IMR-90 (cell line): ENCODE data around the gene PTGDR. TPM values are rescaled to one million over a fixed set of nuclear protein-coding genes. Genes with fewer than 3 reads are reported as not detected.

Experiments used
- ATAC-seq: fragments of 200-7000 bp; cut with Tn5 transposase; 2 replicates; pipeline ENCODE4 v1.9.1; 2020; ENCODE audit warnings: low read depth, mild to moderate bottlenecking, moderate library complexity
- BruUV-seq: library from RNA; stranded (reverse); fragments of 400-500 nt; replicated peaks from 2 replicates; lab custom pipeline; 2021; lab: Mats Ljungman, UMichigan
- CTCF ChIA-PET: fragments of 300-600 bp; formaldehyde crosslinking; extraction: SDS; loops from one replicate; lab custom pipeline; 2021; ENCODE audit warnings: antibody characterized with exemption; lab: Yijun Ruan, JAX
- POLR2A ChIA-PET: fragments of 300-600 bp; sonication (Branson Sonifier 250); formaldehyde crosslinking; loops from one replicate; lab custom pipeline; 2022; ENCODE audit warnings: antibody characterized with exemption; ENCODE audit not compliant: unreplicated experiment; lab: Charles Lee
- DNase-seq: peaks from one replicate; pipeline ENCODE4 v3.0.0; 2013
- H2AFZ ChIP-seq: replicated peaks from 2 replicates; pipeline ENCODE3; 2013; ENCODE audit warnings: low read length, mild to moderate bottlenecking; ENCODE audit not compliant: poor library complexity
- H2AK5ac ChIP-seq: 2 replicates; pipeline ENCODE4 v1.6.1; 2013; ENCODE audit warnings: low read depth, low read length, inconsistent platforms
- H2AK9ac ChIP-seq: replicated peaks from 2 replicates; pipeline ENCODE3; 2013; ENCODE audit warnings: mild to moderate bottlenecking, low read depth, low read length, moderate library complexity; ENCODE audit not compliant: poor library complexity
- H2BK120ac ChIP-seq: 2 replicates; pipeline ENCODE4 v1.6.1; 2013; ENCODE audit warnings: low read depth, low read length, inconsistent platforms
- H2BK15ac ChIP-seq: 3 replicates; pipeline ENCODE4 v1.6.1; 2013; ENCODE audit warnings: low read depth, low read length, inconsistent platforms
- H2BK20ac ChIP-seq: 2 replicates; pipeline ENCODE4 v1.6.1; 2013; ENCODE audit warnings: low read depth, mild to moderate bottlenecking, inconsistent platforms, low read length, moderate library complexity
- H2BK5ac ChIP-seq: 2 replicates; pipeline ENCODE4 v1.6.1; 2013; ENCODE audit warnings: mild to moderate bottlenecking, low read depth, low read length, inconsistent platforms; ENCODE audit not compliant: poor library complexity, severe bottlenecking
- H3K14ac ChIP-seq: replicated peaks from 2 replicates; pipeline ENCODE4 v1.6.1; 2013; ENCODE audit warnings: low read depth, low read length, inconsistent platforms
- H3K18ac ChIP-seq: 2 replicates; pipeline ENCODE4 v1.6.1; 2013; ENCODE audit warnings: low read depth, low read length, control low read depth
- H3K23ac ChIP-seq: 2 replicates; pipeline ENCODE4 v1.6.1; 2013; ENCODE audit warnings: low read depth, low read length, inconsistent platforms
- H3K27ac ChIP-seq: 2 replicates; pipeline ENCODE4 v1.5.1; 2013; ENCODE audit warnings: mild to moderate bottlenecking, control low read depth, low read length; ENCODE audit not compliant: insufficient read depth
- H3K27me3 ChIP-seq: 2 replicates; pipeline ENCODE4 v1.6.1; 2013; ENCODE audit warnings: low read length; ENCODE audit not compliant: control insufficient read depth, insufficient read depth
- H3K36me3 ChIP-seq: 2 replicates; pipeline ENCODE4 v1.6.1; 2013; ENCODE audit warnings: low read length, mixed read lengths; ENCODE audit not compliant: control insufficient read depth, insufficient read depth
- H3K4ac ChIP-seq: 2 replicates; pipeline ENCODE4 v1.6.1; 2013; ENCODE audit warnings: low read depth, low read length, inconsistent platforms
- H3K4me1 ChIP-seq: 2 replicates; pipeline ENCODE4 v1.6.1; 2013; ENCODE audit warnings: low read length, mixed read lengths; ENCODE audit not compliant: control insufficient read depth, insufficient read depth
- H3K4me2 ChIP-seq: 2 replicates; pipeline ENCODE4 v1.6.1; 2013; ENCODE audit warnings: low read depth, mild to moderate bottlenecking, control low read depth, low read length, moderate library complexity
- H3K4me3 ChIP-seq: 2 replicates; pipeline ENCODE4 v1.5.1; 2013; ENCODE audit warnings: low read depth, mild to moderate bottlenecking, control low read depth, low read length, moderate library complexity; ENCODE audit not compliant: insufficient read depth
- H3K56ac ChIP-seq: 2 replicates; pipeline ENCODE4 v1.6.1; 2013; ENCODE audit warnings: low read length, inconsistent platforms; ENCODE audit not compliant: insufficient read depth; ENCODE audit errors: extremely low read depth
- H3K79me1 ChIP-seq, 2 experiments: 2 replicates each; pipeline ENCODE4 v1.6.1; 2013; ENCODE audit warnings: low read length in 2 of 2, inconsistent platforms in 1 of 2, low read depth in 1 of 2
- H3K9ac ChIP-seq: 2 replicates; pipeline ENCODE4 v1.6.1; 2013; ENCODE audit warnings: low read depth, low read length, control low read depth
- H3K9me1 ChIP-seq: 2 replicates; pipeline ENCODE4 v1.6.1; 2013; ENCODE audit warnings: low read length, inconsistent platforms; ENCODE audit not compliant: insufficient read depth
- H3K9me3 ChIP-seq: 2 replicates; pipeline ENCODE4 v1.6.1; 2013; ENCODE audit warnings: low read length; ENCODE audit not compliant: control insufficient read depth, insufficient read depth
- H4K20me1 ChIP-seq: 2 replicates; pipeline ENCODE4 v1.6.1; 2013; ENCODE audit warnings: low read length, inconsistent platforms; ENCODE audit not compliant: insufficient read depth
- H4K5ac ChIP-seq: 2 replicates; pipeline ENCODE4 v1.6.1; 2013; ENCODE audit warnings: mild to moderate bottlenecking, low read depth, low read length, control low read depth
- H4K8ac ChIP-seq, 2 experiments: 2 replicates each; pipeline ENCODE4 v1.6.1; 2013; ENCODE audit warnings: low read depth in 2 of 2, low read length in 2 of 2, control low read depth in 1 of 2, inconsistent platforms in 1 of 2
- H4K91ac ChIP-seq: 2 replicates; pipeline ENCODE4 v1.6.1; 2013; ENCODE audit warnings: low read depth, low read length, inconsistent platforms; ENCODE audit not compliant: insufficient read depth
- BHLHE40 ChIP-seq: fragments of 150-350 bp; IDR thresholded peaks from 2 replicates; pipeline ENCODE4 v1.6.1; 2016; ENCODE audit warnings: mild to moderate bottlenecking, low read depth, low read length
- CEBPB ChIP-seq: IDR thresholded peaks from 2 replicates; pipeline ENCODE4 v1.6.1; 2012; ENCODE audit warnings: low read depth, low read length, improper control_type of control experiment
- CHD1 ChIP-seq: IDR thresholded peaks from 2 replicates; pipeline ENCODE4 v1.6.1; 2012; ENCODE audit warnings: low read depth, low read length, improper control_type of control experiment
- FOS ChIP-seq: fragments of 150-350 bp; IDR thresholded peaks from 2 replicates; pipeline ENCODE4 v1.6.1; 2016; ENCODE audit warnings: low read depth, low read length
- MAFK ChIP-seq: IDR thresholded peaks from 2 replicates; pipeline ENCODE4 v1.6.1; 2012; ENCODE audit warnings: low read depth, low read length, improper control_type of control experiment
- MAZ ChIP-seq: IDR thresholded peaks from 2 replicates; pipeline ENCODE4 v1.6.1; 2012; ENCODE audit warnings: low read depth, mild to moderate bottlenecking, low read length, improper control_type of control experiment, moderate library complexity, borderline replicate concordance
- MXI1 ChIP-seq: IDR thresholded peaks from 2 replicates; pipeline ENCODE4 v1.6.1; 2012; ENCODE audit warnings: low read depth, mild to moderate bottlenecking, low read length, moderate library complexity, borderline replicate concordance
- NFE2L2 ChIP-seq: fragments of 150-350 bp; IDR thresholded peaks from 2 replicates; pipeline ENCODE4 v1.6.1; 2016; ENCODE audit warnings: low read depth, mild to moderate bottlenecking, low read length
- RAD21 ChIP-seq: IDR thresholded peaks from 2 replicates; pipeline ENCODE4 v1.6.1; 2012; ENCODE audit warnings: low read length, improper control_type of control experiment
- RCOR1 ChIP-seq: IDR thresholded peaks from 2 replicates; pipeline ENCODE4 v1.6.1; 2012; ENCODE audit warnings: mild to moderate bottlenecking, low read length, improper control_type of control experiment; ENCODE audit not compliant: insufficient replicate concordance
- RFX5 ChIP-seq: IDR thresholded peaks from 2 replicates; pipeline ENCODE4 v1.8.0; 2012; ENCODE audit warnings: low read depth, mild to moderate bottlenecking, low read length, moderate library complexity
- SMC3 ChIP-seq: fragments of 150-350 bp; IDR thresholded peaks from 2 replicates; pipeline ENCODE4 v1.6.1; 2016; ENCODE audit warnings: low read depth, mild to moderate bottlenecking, antibody characterized with exemption, low read length, moderate library complexity
- WGBS, 2 experiments: methylation state at CpG; one replicate each; pipeline versions ENCODE4 v1.1.5 to v1.1.7; 2013; ENCODE audit warnings: missing lambda C conversion rate in 2 of 2; ENCODE audit not compliant: insufficient read length in 1 of 2; ENCODE audit errors: extremely low coverage in 2 of 2; 5-methylcytosine and 5-hydroxymethylcytosine counted together
- dilution Hi-C: fragments of 300-500 bp; cut with HindIII; formaldehyde crosslinking; loops from one replicate; pipeline ENCODE4 v1.14.3; 2018; ENCODE audit warnings: low sequenced_read_pairs; ENCODE audit not compliant: unreplicated experiment
- in situ Hi-C: fragments of 300-500 bp; cut with MboI; formaldehyde crosslinking; loops from 3 replicates; pipeline ENCODE4 v1.14.3; 2019; ENCODE audit warnings: low sequenced_read_pairs, inconsistent platforms, mixed read lengths
- intact Hi-C: fragments of 100-400 bp; cut with micrococcal nuclease; formaldehyde crosslinking; loops from 2 replicates; pipeline ENCODE4 v1.10.0; 2022
- polyA plus RNA-seq, 3 experiments: library from polyadenylated mRNA; depleted of rRNA; stranded (reverse); fragments of >200 nt; gene quantifications; 2 replicates each; pipeline ENCODE4 v1.2.3, GENCODE V29; 2012; ENCODE audit warnings: low replicate concordance in 1 of 3
- total RNA-seq: library from RNA; depleted of rRNA; stranded (reverse); fragments of >200 nt; gene quantifications from 2 replicates; pipeline ENCODE4 v1.2.3, GENCODE V29; 2012
- TF ChIP-seq, protein P1 (sequence below): fragments of 150-350 bp; IDR thresholded peaks from 2 replicates; pipeline ENCODE4 v1.6.1; 2017; ENCODE audit warnings: mild to moderate bottlenecking, antibody characterized with exemption, low read length, low read depth
- TF ChIP-seq, protein P2 (sequence below): fragments of 150-350 bp; IDR thresholded peaks from 2 replicates; pipeline ENCODE4 v1.6.1; 2016; ENCODE audit warnings: low read depth, mild to moderate bottlenecking, low read length, moderate library complexity, borderline replicate concordance
- TF ChIP-seq, protein P3 (sequence below): conservative IDR thresholded peaks from 2 replicates; pipeline ENCODE4 v1.5.1; 2012; ENCODE audit warnings: mild to moderate bottlenecking, low read depth, low read length, improper control_type of control experiment

PTGDR gene
- total and polyA plus RNA-seq, 2 of the 4 experiments (the other 2 are of a cell fraction): not detected

DNA sequence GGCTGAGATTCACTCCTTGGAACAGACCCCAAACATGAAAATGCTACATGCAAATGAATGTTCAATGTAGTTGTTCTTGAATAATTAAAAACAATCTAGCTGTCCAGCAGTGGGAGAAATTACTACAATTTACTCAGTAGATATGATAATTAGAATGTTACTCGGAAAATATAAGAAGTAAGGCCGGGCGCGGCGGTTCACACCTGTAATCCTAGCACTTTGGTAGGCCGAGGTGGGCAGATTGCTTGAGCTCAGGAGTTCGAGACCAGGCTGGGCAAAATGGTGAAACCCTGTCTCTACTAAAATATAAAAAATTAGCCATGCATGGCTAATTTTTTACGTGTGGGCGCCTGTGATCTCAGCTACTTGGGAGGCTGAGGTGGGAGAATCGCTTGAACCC lies 31.3 kb downstream of the PTGDR start:
- Histone ChIP-seq H3K4me2 (no peak overlapping the region), H2BK15ac (no peak overlapping the region), H2BK120ac (no peak overlapping the region), H3K9me3 (no peaks in the 10 kb centered on the region), H4K91ac (no peak overlapping the region), H4K5ac (no peak overlapping the region), H2BK5ac (no peak overlapping the region), H3K4me1 (no peaks in the 10 kb centered on the region), H3K23ac (no peak overlapping the region), H2AK9ac (no peak overlapping the region), H3K56ac (no peak overlapping the region), H3K14ac (no peak overlapping the region), H3K27ac (no peak overlapping the region), H3K27me3 (no peaks in the 10 kb centered on the region), H2AK5ac (no peak overlapping the region), H2BK20ac (no peak overlapping the region), H4K20me1 (no peaks in the 10 kb centered on the region), H3K9ac (no peak overlapping the region), H4K8ac (no peak overlapping the region), H3K4me3 (no peak overlapping the region), H2AFZ (no peak overlapping the region), H3K79me1 (no peaks in the 10 kb centered on the region), H3K4ac (no peak overlapping the region), H3K18ac (no peak overlapping the region), H3K36me3 (no peaks in the 10 kb centered on the region), H3K9me1 (0 out of 2 replicates have a peak, but pooled peaks cover 3% of the 10 kb centered on the region)
- no peak for ATAC-seq
- DNase-seq: no peak
- ChIA-PET CTCF (interaction anchor here (0.6 kb wide), 1 partner anchor 248 kb away, joined by 3 read pairs; no protein-coding TSS in a partner anchor), POLR2A (no interaction called here)
- dilution Hi-C loops: no loop called here
- TF ChIP-seq MAZ (no peak), MAFK (no peak), FOS (no peak), BHLHE40 (no peak), MXI1 (no peak), CEBPB (no peak), SMC3 (no peak), NFE2L2 (no peak), RFX5 (no peak), RCOR1 (no peak), CHD1 (no peak), RAD21 (no peak)
- TF ChIP-seq, protein P1, sequence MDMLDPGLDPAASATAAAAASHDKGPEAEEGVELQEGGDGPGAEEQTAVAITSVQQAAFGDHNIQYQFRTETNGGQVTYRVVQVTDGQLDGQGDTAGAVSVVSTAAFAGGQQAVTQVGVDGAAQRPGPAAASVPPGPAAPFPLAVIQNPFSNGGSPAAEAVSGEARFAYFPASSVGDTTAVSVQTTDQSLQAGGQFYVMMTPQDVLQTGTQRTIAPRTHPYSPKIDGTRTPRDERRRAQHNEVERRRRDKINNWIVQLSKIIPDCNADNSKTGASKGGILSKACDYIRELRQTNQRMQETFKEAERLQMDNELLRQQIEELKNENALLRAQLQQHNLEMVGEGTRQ: no peak
- TF ChIP-seq, protein P2, sequence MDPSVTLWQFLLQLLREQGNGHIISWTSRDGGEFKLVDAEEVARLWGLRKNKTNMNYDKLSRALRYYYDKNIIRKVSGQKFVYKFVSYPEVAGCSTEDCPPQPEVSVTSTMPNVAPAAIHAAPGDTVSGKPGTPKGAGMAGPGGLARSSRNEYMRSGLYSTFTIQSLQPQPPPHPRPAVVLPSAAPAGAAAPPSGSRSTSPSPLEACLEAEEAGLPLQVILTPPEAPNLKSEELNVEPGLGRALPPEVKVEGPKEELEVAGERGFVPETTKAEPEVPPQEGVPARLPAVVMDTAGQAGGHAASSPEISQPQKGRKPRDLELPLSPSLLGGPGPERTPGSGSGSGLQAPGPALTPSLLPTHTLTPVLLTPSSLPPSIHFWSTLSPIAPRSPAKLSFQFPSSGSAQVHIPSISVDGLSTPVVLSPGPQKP: no peak
- TF ChIP-seq, protein P3, sequence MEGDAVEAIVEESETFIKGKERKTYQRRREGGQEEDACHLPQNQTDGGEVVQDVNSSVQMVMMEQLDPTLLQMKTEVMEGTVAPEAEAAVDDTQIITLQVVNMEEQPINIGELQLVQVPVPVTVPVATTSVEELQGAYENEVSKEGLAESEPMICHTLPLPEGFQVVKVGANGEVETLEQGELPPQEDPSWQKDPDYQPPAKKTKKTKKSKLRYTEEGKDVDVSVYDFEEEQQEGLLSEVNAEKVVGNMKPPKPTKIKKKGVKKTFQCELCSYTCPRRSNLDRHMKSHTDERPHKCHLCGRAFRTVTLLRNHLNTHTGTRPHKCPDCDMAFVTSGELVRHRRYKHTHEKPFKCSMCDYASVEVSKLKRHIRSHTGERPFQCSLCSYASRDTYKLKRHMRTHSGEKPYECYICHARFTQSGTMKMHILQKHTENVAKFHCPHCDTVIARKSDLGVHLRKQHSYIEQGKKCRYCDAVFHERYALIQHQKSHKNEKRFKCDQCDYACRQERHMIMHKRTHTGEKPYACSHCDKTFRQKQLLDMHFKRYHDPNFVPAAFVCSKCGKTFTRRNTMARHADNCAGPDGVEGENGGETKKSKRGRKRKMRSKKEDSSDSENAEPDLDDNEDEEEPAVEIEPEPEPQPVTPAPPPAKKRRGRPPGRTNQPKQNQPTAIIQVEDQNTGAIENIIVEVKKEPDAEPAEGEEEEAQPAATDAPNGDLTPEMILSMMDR: no peak
- in situ Hi-C loops: no loop called here
- no TSS peak for BruUV-seq
- intact Hi-C loops: loop anchor here (1.0 to 5.0 kb wide), 2 partner anchors 175 to 394 kb away; no protein-coding TSS in a partner anchor
- no CpG with 5 or more reads among the region's 10 CpGs for WGBS, 2 experiments
